Kidney epithelial cell (primary cell): ENCODE data around the gene PXK. TPM values are rescaled to one million over a fixed set of nuclear protein-coding genes. Genes with fewer than 3 reads are reported as not detected.

Source experiments
- DNase-seq: peaks from one replicate; pipeline ENCODE4 v3.0.0-alpha.2; 2010; ENCODE audit warnings: low read depth
- H3K27me3 ChIP-seq: 2 replicates; pipeline ENCODE4 v1.6.0; 2011; ENCODE audit warnings: low read length; ENCODE audit not compliant: control insufficient read depth, insufficient read depth
- H3K36me3 ChIP-seq: 2 replicates; pipeline ENCODE4 v1.5.1; 2011; ENCODE audit warnings: low read length; ENCODE audit not compliant: control insufficient read depth, insufficient read depth
- H3K4me3 ChIP-seq: 2 replicates; pipeline ENCODE4 v1.5.1; 2011; ENCODE audit warnings: low read depth, mild to moderate bottlenecking, control low read depth, low read length
- CTCF ChIP-seq: IDR thresholded peaks from 2 replicates; pipeline ENCODE4 v1.5.1; 2011; ENCODE audit warnings: mild to moderate bottlenecking, moderate library complexity, low read length, control low read depth, inconsistent platforms; ENCODE audit not compliant: insufficient read depth, poor library complexity, severe bottlenecking
- total RNA-seq: library from RNA; depleted of rRNA; stranded (reverse); fragments of >200 nt; gene quantifications from 2 replicates; pipeline ENCODE4 v1.2.3, GENCODE V29; 2015

The PXK gene
- total RNA-seq, 1 donor from 2014 or later: 13.2 TPM

DNA sequence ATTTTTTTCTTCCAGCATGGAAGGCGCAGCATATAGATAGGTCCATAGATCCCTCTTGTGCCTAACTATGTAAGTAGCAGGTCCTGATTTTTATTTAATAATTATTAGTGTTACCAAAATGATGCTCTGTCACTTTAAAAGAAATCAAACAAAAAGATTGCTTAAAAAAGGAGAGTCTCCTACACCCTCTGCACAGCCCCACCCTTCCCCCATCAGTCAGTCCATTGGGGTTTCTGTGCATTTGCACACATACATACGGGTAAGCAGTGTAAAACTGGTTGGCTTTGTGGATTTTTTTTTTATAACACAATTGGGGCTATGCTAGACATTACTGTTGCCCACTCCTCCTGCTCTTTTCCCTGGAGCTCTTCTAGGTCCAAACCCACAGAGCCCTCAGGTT is 33.6 kb upstream of the PXK start:
- DNase-seq: no peak
- H3K36me3 ChIP-seq: no peaks in the 10 kb centered on the region
- TF ChIP-seq CTCF: no peak
- H3K27me3 ChIP-seq: peaks cover 6% of the 10 kb centered on the region
- no peak overlapping the region for H3K4me3 ChIP-seq

GRCh38 chr3:58299839-58300516 is 32.7 kb upstream of the PXK start:
- no peak overlapping the region for H3K4me3 ChIP-seq
- H3K27me3 ChIP-seq: peaks cover 6% of the 10 kb centered on the region
- no peaks in the 10 kb centered on the region for H3K36me3 ChIP-seq
- DNase-seq: peak; percentile 14
- TF ChIP-seq CTCF: peak; percentile 51

DNA sequence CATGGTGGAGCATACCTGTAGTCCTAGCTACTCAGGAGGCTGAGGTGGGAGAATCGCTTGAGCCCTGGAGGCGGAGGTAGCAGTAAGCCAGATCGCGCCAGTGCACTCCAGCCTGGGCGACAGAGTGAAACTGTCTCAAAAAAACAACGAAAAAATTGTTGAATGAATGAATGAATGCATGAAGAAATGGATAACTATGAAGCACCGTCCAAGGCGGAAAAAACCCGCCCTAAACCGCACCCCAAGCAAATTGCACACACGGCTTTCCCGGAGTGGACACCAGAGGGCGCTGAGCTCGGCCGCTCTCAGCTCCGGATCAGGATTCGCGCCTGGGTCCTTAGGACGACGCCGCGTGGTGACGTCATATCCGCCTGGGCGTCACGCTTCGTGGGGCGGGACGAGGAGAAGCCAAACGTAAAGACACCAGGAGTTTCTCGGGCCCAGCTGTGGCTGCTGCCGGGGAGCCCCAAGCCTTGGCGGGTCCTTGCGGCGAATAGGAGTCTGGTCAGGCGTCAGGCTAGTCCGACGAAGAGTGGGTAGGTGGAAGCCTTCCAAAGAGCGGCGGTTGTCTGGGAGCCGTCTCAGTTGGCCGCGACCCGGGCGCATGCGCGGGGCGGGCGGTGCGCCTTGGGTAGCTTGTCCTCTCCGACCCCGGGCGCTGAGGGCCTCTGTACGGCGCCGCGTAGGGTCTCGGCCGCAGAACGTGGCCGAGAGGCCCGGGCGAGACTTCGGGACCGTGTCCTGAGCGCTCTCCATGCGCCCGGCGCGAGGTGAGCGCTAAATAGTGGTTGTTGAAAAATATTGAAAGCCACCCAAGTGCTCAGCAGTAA is 26.6 kb upstream of the PXK start, which contains the start of the genes HTD2 and RPP14:
TSS of gene HTD2 (plus strand) at position 639 of the 830 bp plus-strand sequence. CDS start 11,094 bp downstream, outside the sequence.
TSS of gene RPP14 (plus strand) at position 364 of the 830 bp plus-strand sequence. CDS start 4,085 bp downstream, outside the sequence.
- peak; percentile 99 for TF ChIP-seq CTCF
- peak within 1 kb of the TSS; percentile 96 for H3K4me3 ChIP-seq
- DNase-seq: peak; percentile 79

DNA sequence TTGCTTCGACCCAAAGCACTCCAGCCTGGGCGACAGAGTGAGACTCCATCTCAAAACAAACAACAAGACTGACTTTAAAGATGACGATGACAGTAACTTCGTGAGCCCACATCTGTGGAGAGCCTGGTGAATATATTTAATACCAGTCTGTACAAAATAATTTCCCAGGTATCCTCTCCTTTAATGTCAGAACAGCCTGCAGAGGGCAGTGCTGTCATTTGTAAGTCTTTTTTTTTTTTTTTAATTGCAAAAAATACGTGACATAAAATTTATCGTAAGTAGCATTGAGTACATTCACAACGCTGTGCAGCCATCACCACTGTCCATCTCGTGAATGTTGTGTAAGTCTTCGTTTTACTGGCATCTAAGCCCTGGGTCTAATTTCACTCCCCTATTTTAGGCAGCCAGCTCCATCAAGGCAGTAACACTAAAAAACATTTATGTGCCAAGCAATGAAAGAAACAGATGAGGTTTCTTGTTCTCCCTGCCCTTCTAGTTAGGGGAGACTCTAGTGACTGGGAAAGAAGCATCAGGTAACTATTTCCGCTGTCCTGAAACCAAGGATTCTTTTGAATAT is 25.0 kb upstream of the PXK start:
- H3K36me3 ChIP-seq: no peaks in the 10 kb centered on the region
- peak overlapping the region; percentile 96 for H3K4me3 ChIP-seq
- TF ChIP-seq CTCF: peak; percentile 53
- DNase-seq: no peak
- no peaks in the 10 kb centered on the region for H3K27me3 ChIP-seq

More for the DNA sequence above, 26.6 kb upstream of the PXK start, which contains the start of the genes HTD2 and RPP14:
- H3K36me3 ChIP-seq: no peaks in the 10 kb centered on the region
- peaks cover 2% of the 10 kb centered on the region for H3K27me3 ChIP-seq

- no peak for DNase-seq
- Histone ChIP-seq H3K36me3 (no peaks in the 10 kb centered on the region), H3K4me3 (no peak overlapping the region), H3K27me3 (no peaks in the 10 kb centered on the region)
- no peak for TF ChIP-seq CTCF
These were observed 24.0 kb upstream of the PXK start for GRCh38 chr3:58308728-58309127.
